SH-SY5Y (cell line): ENCODE data around the gene EBF3.

ENCODE experiments used
- GATA2 ChIP-seq: IDR thresholded peaks from 2 replicates; pipeline ENCODE4 v1.6.1; 2011; ENCODE audit warnings: mild to moderate bottlenecking, low read depth, low read length
- GATA3 ChIP-seq: IDR thresholded peaks from 2 replicates; pipeline ENCODE4 v1.6.1; 2011; ENCODE audit warnings: low read depth, mild to moderate bottlenecking, low read length, moderate library complexity

EBF3 gene

GRCh38 chr10:129924375-129925085 is 39.5 kb downstream of the EBF3 start:
- TF ChIP-seq GATA2 (no peak), GATA3 (no peak)

DNA sequence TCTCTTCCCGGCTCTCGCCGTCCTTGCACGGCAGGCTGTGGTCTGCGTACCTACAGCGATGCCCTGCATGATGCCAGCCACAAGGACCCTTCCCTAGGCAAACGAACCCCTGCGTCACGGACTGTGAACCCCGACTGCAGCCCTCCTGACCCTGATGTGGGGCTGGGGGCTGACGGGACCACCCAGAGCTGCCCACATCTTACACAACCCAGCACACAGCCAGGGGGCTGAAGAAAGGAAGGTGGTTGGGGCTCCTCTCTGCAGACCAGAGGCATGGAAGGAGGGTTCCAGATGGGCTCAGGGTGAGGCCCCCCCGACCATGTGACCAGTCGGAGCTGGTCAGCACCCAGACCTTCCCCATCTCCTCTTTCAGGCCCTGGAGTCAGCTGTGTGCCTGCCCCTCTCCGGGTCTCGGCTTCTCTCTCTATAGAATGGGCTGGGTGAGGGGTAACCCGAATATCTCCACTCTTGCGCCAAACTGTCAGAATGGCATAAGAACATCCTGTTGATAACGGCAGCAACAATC is 41.4 kb downstream of the EBF3 start:
- no peak for TF ChIP-seq GATA3
- no peak for TF ChIP-seq GATA2

DNA sequence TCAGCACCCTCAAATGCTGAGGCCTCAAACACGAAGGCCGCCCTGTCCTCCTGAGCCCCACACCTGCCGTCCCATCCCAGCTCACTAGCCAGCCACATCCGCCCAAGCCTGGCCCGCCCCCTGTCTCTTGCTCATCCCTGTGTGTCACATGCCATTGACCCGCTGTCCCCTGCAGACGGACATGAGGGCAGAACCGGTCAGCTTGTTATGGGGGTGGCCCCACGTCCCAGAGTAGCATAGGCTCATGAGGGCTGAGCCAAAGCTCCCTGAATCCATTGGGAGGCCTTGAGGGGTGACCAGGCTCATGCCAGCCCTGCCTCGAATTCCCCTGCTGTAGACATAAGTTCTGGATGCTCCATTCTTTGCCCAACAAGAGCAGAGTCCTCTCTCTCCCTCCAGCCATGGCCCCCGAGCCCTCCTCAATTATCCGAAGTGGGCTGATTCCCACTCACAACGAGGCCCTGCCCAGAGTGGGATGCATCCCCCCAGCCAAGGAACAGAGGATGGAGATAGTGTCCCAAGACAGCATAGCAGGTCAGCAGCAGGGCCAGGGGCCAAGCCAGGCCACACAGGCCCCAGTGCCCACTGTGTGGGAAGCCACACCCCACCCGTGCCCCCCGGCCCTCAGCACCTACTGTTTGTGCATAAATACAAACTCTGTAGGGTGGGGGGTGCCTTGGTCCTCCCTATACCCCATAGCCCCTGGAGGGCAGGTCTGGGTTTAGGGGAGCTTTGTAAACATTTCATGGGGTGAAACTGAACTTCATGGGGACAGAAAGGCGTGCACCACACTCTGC is 42.1 kb downstream of the EBF3 start:
- no peak for TF ChIP-seq GATA3
- no peak for TF ChIP-seq GATA2

DNA sequence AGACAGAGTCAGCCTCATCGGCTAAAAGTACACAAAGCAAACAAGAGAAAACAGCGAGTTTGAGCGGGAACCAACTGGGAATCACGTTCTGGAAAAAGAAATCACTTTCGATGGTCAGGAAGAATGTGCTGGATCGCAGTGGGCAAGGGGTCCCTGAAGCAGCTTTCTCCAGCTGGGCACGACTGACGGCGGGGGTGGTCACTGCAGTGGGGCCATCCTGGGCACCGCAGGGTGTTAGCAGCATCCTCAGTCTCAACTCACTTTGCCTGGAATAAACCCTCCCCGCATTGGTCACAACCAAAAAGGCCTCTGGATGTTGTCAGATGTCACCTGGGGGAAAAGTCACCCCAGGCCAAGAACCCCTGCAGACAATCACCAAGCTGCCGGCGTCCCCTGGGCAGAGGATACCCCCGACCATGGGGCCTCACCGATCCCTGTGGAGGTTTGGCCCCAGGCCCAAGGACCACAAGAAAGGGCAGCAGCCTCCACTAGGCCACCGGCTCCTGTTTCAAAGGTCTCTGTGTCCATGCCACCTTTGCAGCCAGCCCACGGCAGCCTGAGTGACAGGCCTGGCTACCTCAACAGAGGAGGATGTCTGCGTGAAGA is 42.9 kb downstream of the EBF3 start:
- no peak for TF ChIP-seq GATA3
- no peak for TF ChIP-seq GATA2

- TF ChIP-seq GATA3 (no peak), GATA2 (no peak)
Observed at GRCh38 chr10:129919358-129919757, 44.7 kb downstream of the EBF3 start.

- TF ChIP-seq GATA3: no peak
- TF ChIP-seq GATA2: no peak
Observed at GRCh38 chr10:129918836-129919235, 45.2 kb downstream of the EBF3 start.

DNA sequence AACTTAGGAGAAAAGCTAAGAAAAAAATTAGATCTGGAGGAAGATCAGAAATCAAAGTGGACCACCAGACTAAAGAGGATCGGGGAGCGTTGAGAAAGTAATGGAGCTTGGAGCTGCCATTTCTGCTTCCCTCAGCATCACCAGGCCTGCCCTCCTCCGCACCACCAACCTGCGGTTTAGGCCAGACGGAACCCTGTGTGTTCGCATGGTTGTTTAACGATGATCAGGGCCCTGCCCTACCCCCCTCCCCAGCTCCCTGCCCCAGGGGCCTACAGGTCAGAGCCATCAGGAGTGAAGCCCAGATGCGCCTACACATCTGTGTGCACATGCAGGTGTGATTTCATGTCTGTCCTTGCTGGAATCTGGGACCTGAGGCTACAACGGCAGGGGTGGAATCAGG is 45.7 kb downstream of the EBF3 start:
- TF ChIP-seq GATA3: no peak
- no peak for TF ChIP-seq GATA2

- TF ChIP-seq GATA2 (no peak), GATA3 (no peak)
Observed at GRCh38 chr10:129917936-129918335, 46.1 kb downstream of the EBF3 start.

DNA sequence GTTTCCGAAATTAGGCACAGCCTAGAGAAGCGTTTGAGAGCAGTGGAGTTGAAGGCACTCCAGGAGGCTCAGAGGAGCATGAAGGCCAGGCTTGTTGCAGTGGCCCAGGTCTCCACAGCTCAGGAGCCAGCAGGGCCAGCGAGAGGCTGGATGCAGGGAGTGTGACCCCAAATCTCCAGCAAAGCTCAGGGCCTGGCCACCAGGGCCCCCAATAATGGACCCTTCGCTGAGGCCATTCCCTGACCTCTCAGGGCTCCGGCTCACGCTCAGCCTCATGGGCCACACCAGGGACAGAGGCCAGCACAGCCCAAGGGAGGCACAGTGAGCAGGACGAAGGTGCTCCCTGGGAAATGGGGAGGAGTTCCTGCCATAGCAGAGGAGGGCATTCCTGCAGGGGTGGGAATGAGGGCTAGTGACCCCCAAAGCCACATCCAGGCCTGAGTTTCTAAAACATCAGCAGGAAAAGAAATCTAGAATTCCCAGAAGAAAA is 47.5 kb downstream of the EBF3 start:
- TF ChIP-seq GATA2: no peak
- TF ChIP-seq GATA3: no peak

DNA sequence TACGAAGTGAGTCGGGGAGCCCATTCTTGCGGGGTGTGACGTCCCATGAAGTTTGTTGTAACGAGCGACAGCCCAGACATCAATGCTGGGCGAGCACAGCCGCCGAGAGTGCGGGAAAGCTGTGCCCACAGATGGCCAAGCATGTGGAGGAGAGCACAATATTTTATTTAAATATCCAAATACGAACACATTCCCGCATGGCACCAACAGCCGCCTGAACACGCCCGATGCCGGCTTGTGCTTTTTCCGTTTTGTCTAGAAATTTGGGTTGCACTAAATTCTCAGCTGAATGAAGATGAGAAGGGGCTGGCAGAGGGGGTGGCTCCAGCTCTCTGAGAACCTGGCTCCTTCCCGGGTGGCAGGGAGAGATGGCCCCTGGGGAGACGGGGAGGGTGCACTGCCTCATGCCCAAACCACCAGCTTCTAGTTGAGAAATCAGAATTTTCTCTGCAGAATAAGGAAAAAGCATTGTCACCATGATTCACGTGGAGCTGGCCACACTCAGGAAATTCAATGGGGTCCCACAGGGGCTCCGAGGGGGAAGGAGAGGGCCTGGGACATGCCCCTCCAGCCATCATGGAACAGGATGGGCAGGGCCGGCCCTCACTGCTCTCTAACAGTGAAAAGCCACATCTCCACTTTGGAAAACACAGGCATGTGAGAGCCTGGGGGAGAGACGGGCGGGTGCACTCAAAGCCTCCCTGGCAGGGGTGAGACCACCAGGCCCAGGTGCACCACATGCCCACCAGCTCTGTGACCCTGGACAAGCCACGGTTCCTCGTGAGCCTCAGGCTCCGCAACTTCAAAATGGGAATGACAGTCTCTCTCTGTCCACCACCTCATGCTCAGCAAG is 48.3 kb downstream of the EBF3 start:
- TF ChIP-seq GATA3: no peak
- no peak for TF ChIP-seq GATA2

GRCh38 chr10:129914960-129915359 is 49.1 kb downstream of the EBF3 start:
- TF ChIP-seq GATA2 (no peak), GATA3 (no peak)

GRCh38 chr10:129914153-129914855 is 49.8 kb downstream of the EBF3 start:
- TF ChIP-seq GATA3 (no peak), GATA2 (no peak)
